ENCODE data around the gene AGAP5. TPM values are rescaled to one million over a fixed set of nuclear protein-coding genes. Genes with fewer than 3 reads are reported as not detected.
"Not testable (repeated sequence)": the region's sequence is repeated elsewhere in the genome, so short reads cannot be mapped to it uniquely, and the experiment has no call there.

Gene AGAP5
- total RNA-seq, 4 donors from 2014 or later: 0.72 to 7.8 (median 4.2) TPM

GRCh38 chr10:73742454-73742734 is 44.5 kb upstream of the AGAP5 start:
- Histone ChIP-seq H3K9me3 (no peaks in the 10 kb centered on the region), H3K4me3 (no peak overlapping the region), H3K36me3 (peaks cover 0 to 38% of the 10 kb centered on the region in 2 donors), H3K4me1 (peaks cover 0 to 45% (median 9%) of the 10 kb centered on the region in 3 donors), H3K27ac (peak overlapping the region in 2 of 4 donors; percentile 5 to 14), H3K27me3 (no peaks in the 10 kb centered on the region)
- WGBS, 2 donors (ENCODE audit: low coverage in 1 of 2): 82 to 97% methylated on average over 4 to 5 of the region's 5 CpGs
- no peak for TF ChIP-seq EP300 (IDR thresholded peaks at IDR 0.05)
- no peak for TF ChIP-seq POLR2AphosphoS5 (IDR thresholded peaks at IDR 0.05)
- no peak for TF ChIP-seq POLR2A (IDR thresholded peaks at IDR 0.05)
- TF ChIP-seq, protein P1, sequence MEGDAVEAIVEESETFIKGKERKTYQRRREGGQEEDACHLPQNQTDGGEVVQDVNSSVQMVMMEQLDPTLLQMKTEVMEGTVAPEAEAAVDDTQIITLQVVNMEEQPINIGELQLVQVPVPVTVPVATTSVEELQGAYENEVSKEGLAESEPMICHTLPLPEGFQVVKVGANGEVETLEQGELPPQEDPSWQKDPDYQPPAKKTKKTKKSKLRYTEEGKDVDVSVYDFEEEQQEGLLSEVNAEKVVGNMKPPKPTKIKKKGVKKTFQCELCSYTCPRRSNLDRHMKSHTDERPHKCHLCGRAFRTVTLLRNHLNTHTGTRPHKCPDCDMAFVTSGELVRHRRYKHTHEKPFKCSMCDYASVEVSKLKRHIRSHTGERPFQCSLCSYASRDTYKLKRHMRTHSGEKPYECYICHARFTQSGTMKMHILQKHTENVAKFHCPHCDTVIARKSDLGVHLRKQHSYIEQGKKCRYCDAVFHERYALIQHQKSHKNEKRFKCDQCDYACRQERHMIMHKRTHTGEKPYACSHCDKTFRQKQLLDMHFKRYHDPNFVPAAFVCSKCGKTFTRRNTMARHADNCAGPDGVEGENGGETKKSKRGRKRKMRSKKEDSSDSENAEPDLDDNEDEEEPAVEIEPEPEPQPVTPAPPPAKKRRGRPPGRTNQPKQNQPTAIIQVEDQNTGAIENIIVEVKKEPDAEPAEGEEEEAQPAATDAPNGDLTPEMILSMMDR (IDR thresholded peaks at IDR 0.05): no peak
- no peak for ATAC-seq

GRCh38 chr10:73740501-73741254 is 42.8 kb upstream of the AGAP5 start:
- Histone ChIP-seq H3K4me1 (peaks cover 0 to 29% (median 8%) of the 10 kb centered on the region in 3 donors), H3K36me3 (peaks cover 0 to 38% of the 10 kb centered on the region in 2 donors)
- not testable (repeated sequence) for ATAC-seq, H3K27me3 ChIP-seq, H3K9me3 ChIP-seq, H3K4me3 ChIP-seq, H3K27ac ChIP-seq
- WGBS, 2 donors (ENCODE audit: low coverage in 1 of 2): 86 to 90% methylated on average over 4 to 6 of the region's 18 CpGs

DNA sequence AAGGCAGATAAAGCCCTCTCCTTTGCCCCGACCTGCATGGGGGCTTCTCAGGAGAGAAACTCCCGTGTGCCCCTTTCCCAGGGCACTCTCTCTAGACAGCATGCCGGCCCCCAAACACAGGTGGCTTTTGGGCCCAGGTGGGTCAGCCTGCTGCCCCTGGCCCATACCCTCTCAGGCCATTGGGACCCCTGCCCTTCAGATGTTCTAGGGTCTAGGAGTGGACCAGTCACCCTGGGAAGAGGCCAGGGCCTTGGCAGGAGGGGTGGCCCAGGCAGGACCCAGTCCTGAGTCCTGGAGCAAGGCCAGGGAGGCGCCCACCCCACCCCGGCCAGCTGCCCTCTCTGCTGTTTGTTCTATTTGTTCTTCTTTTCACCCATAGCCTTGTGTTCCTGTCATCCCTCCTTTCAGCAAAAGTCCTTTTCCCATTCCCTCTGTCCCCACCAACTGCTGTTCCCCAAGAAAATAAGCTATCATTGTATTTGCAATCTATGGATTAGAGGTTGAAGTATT is 36.9 kb upstream of the AGAP5 start:
- peaks cover 4 to 44% (median 17%) of the 10 kb centered on the region in 3 donors for H3K4me1 ChIP-seq
- TF ChIP-seq EP300 (IDR thresholded peaks at IDR 0.05) (no peak), POLR2A (IDR thresholded peaks at IDR 0.05) (no peak)
- H3K9me3 ChIP-seq: no peaks in the 10 kb centered on the region
- 80 to 100% methylated on average over 1 of the region's 5 CpGs for WGBS, 2 donors (ENCODE audit: low coverage in 1 of 2)
- H3K27me3 ChIP-seq: no peaks in the 10 kb centered on the region
- no peak overlapping the region for H3K4me3 ChIP-seq
- H3K27ac ChIP-seq: peak overlapping the region in 1 of 4 donors; percentile 15
- no peak for ATAC-seq
- H3K36me3 ChIP-seq: peaks cover 0 to 66% of the 10 kb centered on the region in 2 donors

DNA sequence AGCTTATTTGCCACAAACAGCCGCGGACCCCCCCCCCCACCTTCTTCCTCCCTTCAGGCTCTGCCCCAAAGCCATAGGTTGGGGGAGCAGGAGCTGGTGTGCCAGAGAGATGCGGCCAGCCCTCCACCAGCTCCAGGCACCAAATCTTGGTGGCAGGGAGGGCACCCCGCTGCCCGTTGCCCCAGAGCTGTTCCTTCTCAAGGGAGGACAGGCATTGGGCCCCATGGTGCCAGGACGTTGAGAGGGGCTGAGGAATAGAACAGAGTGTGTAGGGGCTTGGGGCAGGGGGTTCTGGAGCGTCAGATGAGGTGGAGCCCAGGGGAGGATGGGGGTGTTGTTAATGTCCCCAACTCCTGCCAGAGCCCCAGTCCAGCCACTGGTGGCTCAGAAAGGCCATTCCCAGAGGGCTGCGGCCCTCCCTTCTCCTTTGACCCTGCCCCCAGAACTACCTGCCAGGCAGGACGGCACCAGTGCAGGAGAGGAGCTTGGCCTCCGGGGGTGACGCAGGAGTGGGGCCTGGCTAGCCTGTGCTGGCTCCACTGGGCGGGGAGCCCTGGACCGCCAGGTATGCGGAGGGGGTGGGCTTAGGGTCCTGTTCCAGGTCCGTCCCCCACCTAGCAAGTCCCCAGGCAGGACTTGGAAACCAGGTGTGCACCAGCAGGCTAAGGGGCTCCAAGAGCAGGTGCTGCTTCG is 36.3 kb upstream of the AGAP5 start:
- no peak for ATAC-seq
- no peaks in the 10 kb centered on the region for H3K27me3 ChIP-seq
- WGBS, 2 donors (ENCODE audit: low coverage in 1 of 2): no CpG with 5 or more reads among the region's 16 CpGs
- H3K36me3 ChIP-seq: peaks cover 0 to 60% of the 10 kb centered on the region in 2 donors
- peak overlapping the region in 1 of 4 donors; percentile 15 for H3K27ac ChIP-seq
- TF ChIP-seq, protein P1 (IDR thresholded peaks at IDR 0.05): no peak
- no peak for TF ChIP-seq POLR2A (IDR thresholded peaks at IDR 0.05)
- TF ChIP-seq EP300 (IDR thresholded peaks at IDR 0.05): no peak
- no peak for TF ChIP-seq POLR2AphosphoS5 (IDR thresholded peaks at IDR 0.05)
- no peak overlapping the region for H3K4me3 ChIP-seq
- H3K9me3 ChIP-seq: no peaks in the 10 kb centered on the region
- H3K4me1 ChIP-seq: peaks cover 4 to 45% (median 19%) of the 10 kb centered on the region in 3 donors

DNA sequence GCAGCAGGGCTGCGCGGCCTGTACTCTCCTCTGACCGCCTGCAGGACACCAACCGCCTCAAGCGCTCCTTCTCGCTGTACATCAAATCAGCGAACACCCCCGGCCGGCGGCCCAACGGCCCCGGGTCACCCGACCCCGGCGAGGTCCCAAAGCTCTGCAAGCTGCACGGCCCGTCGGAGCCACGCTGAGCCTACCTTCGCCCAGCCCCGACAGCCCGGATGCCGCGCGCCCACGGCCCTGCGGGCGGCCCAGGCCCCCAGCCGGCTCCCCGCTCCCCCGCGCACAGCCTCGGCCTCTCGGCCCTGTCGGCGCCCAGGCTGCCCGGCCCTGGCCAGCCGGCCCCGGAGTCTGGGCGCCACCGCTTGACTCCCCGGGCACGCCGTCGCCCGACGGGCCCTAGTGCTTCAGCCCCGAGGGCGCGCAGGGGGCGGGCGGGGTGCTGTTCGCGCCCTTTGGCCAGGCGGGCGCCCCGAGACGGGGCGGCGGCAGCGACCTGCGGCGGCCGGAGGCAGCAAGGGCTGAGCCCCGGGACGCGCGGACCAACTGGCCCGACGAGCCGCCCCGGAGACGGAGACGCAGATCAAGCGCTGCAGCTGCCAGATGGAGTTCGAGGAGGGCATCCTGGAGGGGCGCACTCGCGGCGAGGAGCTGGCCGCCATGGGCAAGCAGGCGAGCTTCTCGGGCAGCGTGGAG is 35.2 kb upstream of the AGAP5 start:
- Histone ChIP-seq H3K27ac (no peak overlapping the region), H3K4me3 (peak overlapping the region in 1 of 2 donors; percentile 8), H3K9me3 (no peaks in the 10 kb centered on the region), H3K36me3 (peaks cover 0 to 56% of the 10 kb centered on the region in 2 donors), H3K4me1 (peaks cover 4 to 48% (median 19%) of the 10 kb centered on the region in 3 donors), H3K27me3 (no peaks in the 10 kb centered on the region)
- no peak for ATAC-seq
- TF ChIP-seq EP300 (IDR thresholded peaks at IDR 0.05): no peak
- TF ChIP-seq POLR2A (IDR thresholded peaks at IDR 0.05): no peak
- TF ChIP-seq POLR2AphosphoS5 (IDR thresholded peaks at IDR 0.05): no peak
- 70% methylated on average over 2 of the region's 84 CpGs; no CpG with 5 or more reads in 1 of the 2 donors for WGBS, 2 donors (ENCODE audit: low coverage in 1 of 2)

DNA sequence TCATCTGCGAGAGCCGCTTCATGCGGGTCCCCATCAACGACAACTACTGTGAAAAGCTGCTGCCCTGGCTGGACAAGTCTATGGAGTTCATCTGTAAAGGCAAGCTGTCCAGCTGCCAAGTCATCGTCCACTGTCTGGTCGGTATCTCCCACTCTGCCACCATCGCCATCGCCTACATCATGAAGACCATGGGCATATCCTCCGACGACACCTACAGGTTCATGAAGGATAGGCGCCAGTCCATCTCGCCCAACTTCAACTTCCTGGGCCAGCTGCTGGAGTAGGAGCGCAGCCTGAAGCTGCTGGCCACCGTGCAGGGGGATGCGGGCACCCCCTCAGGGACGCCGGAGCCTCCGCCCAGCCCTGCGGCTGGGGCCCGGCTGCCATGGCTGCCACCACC is 34.5 kb upstream of the AGAP5 start:
- no CpG with 5 or more reads among the region's 20 CpGs for WGBS, 2 donors (ENCODE audit: low coverage in 1 of 2)
- Histone ChIP-seq H3K27me3 (no peaks in the 10 kb centered on the region), H3K9me3 (no peaks in the 10 kb centered on the region), H3K4me3 (no peak overlapping the region), H3K4me1 (peaks cover 4 to 48% (median 19%) of the 10 kb centered on the region in 3 donors), H3K36me3 (peaks cover 0 to 49% of the 10 kb centered on the region in 2 donors), H3K27ac (no peak overlapping the region)
- no peak for ATAC-seq
- TF ChIP-seq EP300 (IDR thresholded peaks at IDR 0.05) (no peak), POLR2AphosphoS5 (IDR thresholded peaks at IDR 0.05) (no peak), POLR2A (IDR thresholded peaks at IDR 0.05) (no peak)
- TF ChIP-seq, protein P1 (IDR thresholded peaks at IDR 0.05): no peak

Data from gastroesophageal sphincter (tissue), 4 donors.